Right hindlimb (tissue), 1 donor: ENCODE data around the gene RYR1.
"Not testable (repeated sequence)": the region's sequence is repeated elsewhere in the genome, so short reads cannot be mapped to it uniquely, and the experiment has no call there.

Source experiments
- DNase-seq: peaks from one replicate; pipeline ENCODE4 v3.0.0-alpha.2; 2018

Gene RYR1

DNA sequence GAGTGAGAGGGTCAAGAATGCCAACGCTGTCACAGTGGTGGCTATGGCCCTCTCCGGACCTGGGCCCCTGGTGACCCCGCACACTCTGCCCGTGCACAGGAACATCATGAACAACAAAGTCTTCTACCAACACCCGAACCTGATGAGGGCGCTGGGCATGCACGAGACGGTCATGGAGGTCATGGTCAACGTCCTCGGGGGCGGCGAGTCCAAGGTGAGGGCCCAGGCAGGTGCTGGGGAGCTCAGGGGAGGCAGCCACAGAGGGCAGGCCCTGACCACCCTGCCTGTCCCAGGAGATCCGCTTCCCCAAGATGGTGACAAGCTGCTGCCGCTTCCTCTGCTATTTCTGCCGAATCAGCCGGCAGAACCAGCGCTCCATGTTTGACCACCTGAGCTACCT lies 62.6 kb downstream of the RYR1 start:
- no peak for DNase-seq

DNA sequence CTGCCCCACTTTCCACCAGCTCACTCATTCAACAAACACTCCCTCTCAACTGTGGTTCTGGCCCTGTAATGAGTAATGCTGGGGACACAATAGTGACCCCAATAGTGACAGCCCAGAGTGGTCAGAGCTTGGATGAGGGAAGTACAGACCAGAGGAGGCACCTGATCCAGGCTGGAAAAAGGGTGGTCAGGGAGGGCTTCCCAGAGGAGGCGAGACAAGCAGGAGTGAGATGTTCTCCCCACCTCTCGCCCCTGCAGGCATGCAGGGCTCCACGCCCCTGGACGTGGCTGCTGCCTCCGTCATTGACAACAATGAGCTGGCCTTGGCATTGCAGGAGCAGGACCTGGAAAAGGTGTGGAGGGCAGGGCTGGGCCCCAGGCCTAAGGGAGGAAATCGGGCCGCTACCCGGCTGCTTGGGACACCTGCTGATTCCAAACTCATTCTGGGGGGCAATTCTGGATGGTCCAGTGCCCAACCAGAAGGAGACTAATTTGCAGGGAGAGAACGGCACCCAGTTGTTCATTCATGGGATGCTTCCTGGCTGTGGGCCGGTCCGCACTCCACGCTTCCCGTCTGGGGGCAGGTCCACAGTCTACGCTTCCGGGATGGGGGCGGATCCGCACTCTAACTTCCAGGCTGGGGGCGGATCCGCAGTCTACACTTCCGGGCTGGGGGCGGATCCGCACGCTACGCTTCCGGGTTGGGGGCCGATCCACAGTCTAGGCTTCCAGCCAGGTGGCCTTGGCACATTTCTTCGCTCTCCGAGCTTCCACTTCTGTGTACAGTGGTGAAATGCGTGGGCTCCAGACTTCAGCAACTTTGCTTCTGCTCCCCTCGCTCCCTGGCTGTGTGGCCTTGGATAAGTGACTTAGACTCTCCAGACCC lies 63.4 kb downstream of the RYR1 start:
- no peak for DNase-seq

DNA sequence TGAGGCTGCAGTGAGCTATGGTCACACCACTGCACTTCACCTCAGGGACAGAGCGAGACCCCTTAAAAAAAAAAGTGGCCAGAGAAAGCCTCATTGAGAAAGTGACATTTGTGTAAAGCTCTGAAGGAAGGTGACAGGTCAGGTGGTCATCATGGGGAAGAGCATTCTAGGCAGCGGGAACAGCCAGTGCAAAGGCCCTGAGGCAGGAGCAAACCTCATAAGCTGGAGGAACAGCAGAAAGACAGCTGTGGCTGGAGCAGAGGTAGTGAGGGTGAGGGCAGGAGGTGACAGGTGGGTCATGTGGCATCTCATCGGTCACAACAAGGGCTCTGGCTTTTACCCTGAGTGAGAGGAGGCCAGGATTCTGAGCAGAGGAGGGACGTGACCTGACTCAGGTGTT lies 64.4 kb downstream of the RYR1 start:
- DNase-seq: no peak

DNA sequence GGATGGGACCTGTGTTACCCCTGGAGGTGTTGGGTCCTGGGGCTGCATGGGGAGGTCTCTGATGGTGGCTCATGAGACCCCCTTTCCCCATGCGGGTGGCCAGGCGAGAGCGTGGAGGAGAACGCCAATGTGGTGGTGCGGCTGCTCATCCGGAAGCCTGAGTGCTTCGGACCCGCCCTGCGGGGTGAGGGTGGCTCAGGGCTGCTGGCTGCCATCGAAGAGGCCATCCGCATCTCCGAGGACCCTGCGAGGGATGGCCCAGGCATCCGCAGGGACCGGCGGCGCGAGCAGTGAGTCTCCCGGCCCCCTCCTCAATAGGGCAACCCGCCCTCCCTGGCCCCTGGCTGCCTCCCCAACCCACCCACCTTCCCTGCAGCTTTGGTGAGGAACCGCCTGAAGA lies 66.0 kb downstream of the RYR1 start:
- DNase-seq: no peak

DNA sequence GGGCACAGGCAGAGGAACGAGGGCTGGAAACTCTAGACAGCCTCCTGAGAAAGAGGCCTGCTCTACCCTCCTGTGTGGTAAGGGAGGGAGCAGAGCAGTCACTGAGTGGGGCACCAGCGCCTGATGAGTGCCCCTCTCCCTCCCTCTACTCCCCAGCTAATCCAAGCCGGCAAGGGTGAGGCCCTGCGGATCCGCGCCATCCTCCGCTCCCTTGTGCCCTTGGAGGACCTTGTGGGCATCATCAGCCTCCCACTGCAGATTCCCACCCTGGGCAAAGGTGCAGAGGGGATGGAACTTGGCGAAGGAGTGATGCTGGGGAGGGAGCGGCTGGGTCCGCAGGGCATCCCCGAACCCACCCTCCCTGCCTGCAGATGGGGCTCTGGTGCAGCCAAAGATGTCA lies 67.0 kb downstream of the RYR1 start:
- no peak for DNase-seq

DNA sequence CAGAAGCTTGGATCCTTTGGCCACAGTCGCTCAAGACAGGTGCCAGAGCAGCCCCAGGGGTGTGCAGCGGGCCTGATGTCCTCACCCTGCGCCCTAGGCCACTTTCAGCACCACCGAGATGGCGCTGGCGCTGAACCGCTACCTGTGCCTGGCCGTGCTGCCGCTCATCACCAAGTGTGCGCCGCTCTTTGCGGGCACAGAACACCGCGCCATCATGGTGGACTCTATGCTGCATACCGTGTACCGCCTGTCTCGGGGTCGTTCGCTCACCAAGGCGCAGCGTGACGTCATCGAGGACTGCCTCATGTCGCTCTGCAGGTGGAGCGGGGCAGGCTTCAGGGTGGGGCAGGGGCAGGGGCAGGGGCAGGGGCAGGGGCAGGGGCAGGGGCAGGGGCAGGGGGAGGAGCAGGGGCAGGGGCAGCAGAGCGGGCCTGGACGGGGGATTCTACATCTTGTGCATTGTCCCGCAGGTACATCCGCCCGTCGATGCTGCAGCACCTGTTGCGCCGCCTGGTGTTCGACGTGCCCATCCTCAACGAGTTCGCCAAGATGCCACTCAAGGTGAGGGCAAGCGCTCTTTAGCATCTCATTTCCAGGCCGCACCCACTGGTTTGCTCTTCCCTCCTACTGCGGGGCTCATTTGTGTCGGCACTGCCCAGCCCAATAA lies 69.1 kb downstream of the RYR1 start:
- no peak for DNase-seq

DNA sequence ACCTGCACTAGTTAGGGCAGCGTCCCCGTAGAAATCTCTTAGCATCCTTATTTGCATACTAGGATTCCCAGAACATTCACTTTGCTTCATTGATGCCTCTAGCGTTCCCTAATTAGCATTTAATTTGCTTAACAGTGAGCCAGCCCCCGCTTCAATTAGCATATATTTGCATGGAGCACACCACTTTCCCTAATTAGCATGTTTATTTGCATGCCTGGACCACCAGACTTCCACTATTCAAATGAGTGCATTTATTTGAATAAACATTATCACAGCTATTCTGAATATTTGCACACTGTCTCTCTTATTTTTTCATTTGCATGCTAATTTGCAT lies 69.6 kb downstream of the RYR1 start:
- DNase-seq: no peak

DNA sequence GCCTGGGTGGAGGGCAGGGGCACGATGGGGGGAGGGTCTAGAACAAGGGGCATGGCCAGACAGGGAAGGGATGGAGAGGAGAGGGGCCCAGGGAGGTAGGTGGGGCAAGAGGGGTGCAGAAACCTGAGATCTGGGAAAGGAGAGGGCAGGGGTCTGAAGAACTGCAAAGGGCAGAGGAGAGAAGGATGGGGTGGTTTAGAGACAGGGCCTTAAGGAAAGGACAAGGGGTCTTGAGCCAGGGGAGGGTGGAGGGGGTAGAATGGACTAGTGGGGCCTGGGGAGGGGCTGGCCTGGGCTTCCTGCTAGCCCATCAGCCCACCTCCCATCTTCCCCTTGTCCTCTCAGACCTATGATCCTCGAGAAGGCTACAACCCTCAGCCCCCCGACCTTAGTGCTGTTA lies 72.5 kb downstream of the RYR1 start:
- no peak for DNase-seq

DNA sequence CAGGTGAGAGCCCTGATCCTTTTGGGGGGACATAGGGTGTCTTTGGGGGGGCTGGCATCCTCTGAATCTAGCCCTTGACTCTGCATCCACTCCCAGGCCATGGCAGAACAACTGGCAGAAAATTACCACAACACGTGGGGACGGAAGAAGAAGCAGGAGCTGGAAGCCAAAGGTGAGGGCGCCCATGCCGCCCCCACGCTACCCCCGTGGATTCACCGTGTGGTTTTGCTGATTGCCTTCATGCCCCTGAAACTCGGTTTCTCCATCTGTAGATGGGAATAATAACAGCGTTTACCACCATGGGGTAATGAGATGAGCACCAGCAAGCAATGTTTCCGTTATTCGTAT lies 72.9 kb downstream of the RYR1 start:
- no peak for DNase-seq

DNA sequence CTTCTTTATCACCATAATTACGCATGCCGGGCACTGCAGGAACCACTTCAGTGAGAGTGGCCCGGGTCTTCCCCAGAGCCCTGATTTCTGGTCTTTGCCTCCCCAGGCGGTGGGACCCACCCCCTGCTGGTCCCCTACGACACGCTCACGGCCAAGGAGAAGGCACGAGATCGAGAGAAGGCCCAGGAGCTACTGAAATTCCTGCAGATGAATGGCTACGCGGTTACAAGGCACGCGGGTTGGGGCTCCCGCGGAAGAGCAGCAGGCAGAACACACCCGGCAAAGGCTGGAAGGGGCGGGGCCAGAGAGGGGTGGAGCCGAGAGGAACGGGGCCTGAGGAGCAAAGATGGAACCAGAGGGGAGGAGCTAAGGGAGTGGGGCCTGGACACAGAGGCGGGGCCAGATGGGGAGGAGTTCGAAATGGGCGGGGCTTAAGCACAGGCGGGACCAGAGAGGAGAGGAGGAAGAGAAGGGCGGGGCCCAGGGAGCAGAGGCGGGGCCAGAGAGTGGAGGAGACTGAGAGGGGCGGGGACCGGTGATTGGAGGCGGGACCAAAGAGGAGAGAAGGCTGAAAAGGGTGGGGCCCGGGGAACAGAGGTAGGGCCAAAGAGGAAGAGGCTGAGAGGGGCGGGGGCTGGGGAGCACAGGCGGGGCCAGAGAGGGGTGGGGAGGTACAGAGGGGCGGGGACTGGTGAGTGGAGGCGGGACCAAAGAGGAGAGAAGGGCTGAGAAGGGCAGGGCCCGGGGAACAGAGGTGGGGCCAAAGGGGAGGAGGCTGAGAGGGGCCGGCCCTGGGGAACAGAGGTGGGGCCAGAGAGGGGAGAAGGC lies 73.4 kb downstream of the RYR1 start:
- DNase-seq: peak; percentile 78

DNA sequence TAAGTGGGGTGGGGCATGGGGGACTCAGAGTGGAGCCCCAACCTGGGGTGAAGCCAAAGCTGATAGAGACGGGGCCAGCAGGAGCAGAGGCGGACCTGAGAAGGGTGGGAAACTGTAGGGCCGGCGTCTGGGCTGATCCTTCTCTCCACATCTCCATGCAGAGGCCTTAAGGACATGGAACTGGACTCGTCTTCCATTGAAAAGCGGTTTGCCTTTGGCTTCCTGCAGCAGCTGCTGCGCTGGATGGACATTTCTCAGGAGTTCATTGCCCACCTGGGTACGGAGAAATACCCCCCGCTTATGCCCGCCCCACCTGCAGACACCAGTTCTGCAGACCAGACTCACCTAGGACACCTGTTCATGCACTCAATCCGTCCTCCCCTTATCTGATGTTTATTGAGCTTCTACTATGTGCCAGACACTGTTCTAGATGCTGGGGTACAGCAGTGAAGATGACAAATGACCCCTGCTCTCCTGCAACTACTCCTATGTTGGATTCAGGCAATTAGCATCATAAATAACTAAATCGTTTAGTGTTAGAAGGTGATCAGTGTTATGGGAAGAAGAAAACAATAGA lies 74.1 kb downstream of the RYR1 start:
- no peak for DNase-seq

DNA sequence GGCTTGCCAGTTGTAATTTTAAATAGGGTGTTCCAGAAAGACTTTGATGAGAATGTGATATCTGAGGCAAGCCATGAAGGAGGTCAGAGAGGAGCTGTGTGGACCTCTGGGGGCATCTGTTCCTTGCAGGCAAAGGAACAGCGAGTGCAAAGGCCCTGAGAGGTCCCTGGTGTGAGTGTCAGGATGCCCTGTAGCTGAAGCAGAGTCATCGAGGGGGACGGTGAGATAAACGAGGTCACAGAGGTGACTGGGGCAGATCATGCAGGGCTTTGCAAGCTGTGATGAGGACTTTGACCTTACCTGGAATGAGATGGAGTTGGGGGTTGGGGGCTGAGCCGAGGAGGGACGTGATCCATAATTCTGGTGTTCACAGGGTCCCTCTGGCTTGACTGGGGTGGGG lies 75.0 kb downstream of the RYR1 start:
- DNase-seq: no peak

DNA sequence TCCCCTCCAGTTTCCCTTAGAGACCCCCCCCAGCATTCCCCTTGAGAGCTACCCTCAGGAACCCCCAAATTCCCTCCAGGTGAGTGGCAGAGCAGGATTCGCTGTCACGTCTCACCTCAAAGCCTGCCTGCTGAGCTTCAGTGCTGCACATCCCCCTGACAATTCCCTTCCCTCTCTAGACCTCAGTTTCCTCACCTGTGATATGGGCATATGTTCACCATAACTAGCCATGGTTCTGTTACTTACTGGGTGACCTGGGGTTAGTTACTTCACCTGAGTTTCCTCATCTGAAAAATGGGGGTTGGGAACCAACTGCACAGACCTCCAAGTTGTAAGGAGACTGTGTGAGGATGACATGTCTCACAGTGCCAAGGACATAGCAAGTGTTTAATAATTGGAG lies 75.5 kb downstream of the RYR1 start:
- no peak for DNase-seq

DNA sequence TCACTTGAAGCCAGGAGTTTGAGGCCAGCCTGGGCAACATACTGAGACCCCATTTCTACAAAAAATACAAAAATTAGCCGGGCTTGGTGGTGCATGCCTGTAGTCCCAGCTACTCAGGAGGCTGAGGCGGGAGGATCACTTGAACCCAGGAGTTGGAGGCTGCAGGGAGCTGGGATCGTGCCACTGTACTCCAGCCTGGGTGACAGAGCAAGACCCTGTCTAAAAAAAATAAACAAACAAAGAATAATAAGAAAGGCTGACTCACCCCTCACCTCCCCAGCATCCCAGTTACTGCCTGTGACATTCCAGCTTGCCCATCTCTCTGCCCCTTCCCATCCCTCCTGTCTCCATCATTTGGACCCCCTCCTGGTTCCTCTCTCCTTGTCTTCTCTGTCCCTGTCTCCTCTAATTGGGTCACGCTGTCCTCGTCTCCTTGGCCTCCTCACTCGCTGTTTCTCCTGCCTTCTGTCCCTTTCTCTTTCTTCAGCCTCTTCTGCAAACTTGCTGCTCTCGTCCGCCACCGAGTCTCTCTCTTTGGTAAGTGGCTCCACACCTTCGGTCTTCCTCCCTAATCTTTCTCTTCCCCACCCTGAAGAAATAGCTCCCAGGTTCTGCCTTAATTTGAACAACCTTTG lies 77.7 kb downstream of the RYR1 start:
- no peak for DNase-seq

DNA sequence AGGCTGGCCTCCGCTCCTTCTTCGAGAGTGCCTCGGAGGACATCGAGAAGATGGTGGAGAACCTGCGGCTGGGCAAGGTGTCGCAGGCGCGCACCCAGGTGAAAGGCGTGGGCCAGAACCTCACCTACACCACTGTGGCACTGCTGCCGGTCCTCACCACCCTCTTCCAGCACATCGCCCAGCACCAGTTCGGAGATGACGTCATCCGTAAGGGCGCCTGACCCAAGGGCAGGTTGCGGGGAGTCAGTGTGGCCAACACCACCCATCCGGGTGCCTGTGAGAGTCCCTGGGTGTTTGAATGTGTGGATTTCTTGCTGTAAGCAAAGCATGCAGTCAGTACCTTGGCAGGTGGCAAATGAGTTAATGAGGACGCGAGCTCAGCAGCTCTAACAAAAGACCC lies 78.8 kb downstream of the RYR1 start:
- no peak for DNase-seq

DNA sequence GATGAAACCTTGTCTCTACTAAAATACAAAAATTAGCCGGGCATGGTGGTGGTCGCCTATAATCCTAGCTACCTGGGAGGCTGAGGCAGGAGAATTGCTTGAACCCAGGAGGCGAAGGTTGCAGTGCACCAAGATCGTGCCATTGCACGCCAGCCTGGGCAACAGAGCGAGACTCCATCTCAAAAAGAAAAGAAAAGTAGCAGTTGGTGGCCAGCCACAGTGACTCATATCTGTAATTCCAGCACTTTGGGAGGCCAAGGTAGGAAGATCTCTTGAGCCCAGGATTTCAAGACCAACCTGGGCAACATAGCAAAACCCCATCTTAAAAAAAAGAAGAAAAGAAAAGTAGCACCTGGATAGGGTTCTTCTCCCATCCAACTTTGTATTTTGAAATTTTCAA lies 79.7 kb downstream of the RYR1 start:
- DNase-seq: not testable (repeated sequence)

DNA sequence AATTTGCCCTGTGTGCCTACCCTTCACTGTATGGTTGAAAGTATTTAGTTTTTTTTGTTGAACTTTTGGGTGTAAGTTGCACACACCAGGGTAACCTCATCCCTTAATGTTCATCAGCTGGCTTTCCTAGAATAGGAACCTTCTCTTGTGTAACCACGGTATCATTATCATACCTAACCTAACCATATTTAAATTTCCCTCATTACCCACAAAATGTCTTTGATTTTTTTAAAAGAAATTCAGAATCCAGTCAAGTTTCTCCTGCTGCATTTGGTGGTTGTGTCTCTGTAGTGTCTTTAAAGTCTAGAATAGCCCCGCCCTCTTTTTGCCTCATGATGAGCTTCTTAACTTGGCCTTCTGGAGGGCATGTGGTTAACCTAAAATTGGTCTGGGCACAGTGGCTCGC lies 80.3 kb downstream of the RYR1 start:
- DNase-seq: no peak

DNA sequence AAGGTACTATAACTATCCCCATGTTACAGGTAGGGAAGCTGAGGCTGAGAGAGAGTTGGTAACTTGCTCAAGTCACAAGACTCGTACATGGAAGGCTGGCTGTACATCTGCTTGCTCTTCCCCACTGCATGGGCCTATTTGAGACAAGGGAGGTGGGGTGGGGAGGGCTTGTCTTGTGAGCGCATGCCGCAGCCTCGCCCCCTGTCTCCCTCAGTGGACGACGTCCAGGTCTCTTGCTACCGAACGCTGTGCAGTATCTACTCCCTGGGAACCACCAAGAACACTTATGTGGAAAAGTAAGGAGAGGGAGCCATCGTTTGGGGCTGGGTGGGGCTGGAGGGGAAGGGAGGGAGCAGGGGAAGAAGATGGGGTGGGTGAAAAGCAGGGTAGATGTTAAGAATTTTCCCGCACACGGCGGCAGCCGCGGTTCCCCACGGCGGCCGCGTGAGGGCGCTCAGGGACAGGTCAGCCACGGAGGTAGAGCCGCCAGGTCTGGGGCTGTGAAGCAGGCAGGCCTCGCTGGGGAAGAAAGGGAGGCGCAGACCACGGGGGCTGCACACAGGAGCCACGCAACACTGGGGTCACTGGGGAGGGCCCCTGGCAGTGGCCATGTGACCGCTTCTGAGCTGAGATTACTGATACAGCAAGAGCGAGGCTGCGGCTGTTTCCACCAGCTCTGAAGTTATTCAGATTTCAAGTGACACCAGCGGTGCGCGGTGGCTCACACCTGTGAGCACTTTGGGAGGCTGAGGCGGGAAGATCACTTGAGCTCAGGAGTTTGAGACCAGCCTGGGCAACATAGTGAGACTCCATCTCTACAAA lies 81.5 kb downstream of the RYR1 start:
- DNase-seq: peak; percentile 67

DNA sequence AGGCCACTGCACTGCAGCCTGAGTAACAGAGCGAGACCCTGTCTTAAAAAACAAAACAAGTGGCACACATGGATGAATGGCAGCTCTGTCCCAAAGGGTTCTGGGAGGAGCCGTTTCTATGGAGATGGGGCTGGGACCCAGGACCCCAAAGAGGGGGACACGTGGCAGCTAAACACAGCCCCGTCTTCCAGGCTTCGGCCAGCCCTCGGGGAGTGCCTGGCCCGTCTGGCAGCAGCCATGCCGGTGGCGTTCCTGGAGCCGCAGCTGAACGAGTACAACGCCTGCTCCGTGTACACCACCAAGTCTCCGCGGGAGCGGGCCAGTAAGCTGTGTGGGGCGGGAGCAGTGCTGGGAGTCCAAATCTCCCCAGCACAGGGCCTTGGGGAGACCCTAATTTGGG lies 82.4 kb downstream of the RYR1 start:
- DNase-seq: peak; percentile 14

DNA sequence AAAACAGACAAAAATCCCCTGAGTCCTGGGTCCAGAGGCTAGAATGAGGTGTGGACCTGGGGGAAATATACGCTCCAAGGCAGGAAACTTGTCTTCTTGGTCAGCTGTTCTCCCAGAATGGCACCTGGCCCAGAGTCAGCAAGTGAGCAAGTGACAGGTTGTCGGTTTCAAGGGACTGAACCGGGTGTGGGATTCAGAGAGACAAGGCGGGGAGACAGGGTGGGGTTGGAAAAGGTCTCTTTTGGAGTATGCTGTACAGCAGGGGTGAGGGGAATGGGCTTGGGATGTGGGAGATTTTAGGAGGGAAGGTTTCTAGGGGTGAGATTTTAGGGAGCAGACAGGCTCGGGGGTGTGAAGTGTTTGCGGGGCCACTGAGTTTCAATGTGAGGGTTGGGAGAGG lies 83.3 kb downstream of the RYR1 start:
- peak; percentile 9 for DNase-seq

DNA sequence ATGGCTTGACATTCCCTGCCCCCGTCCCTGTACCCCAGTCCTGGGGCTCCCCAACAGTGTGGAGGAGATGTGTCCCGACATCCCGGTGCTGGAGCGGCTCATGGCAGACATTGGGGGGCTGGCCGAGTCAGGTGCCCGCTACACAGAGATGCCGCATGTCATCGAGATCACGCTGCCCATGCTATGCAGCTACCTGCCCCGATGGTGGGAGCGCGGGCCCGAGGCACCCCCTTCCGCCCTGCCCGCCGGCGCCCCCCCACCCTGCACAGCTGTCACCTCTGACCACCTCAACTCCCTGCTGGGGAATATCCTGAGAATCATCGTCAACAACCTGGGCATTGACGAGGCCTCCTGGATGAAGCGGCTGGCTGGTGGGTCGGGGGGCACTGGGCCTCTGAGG lies 83.8 kb downstream of the RYR1 start:
- DNase-seq: peak; percentile 12

DNA sequence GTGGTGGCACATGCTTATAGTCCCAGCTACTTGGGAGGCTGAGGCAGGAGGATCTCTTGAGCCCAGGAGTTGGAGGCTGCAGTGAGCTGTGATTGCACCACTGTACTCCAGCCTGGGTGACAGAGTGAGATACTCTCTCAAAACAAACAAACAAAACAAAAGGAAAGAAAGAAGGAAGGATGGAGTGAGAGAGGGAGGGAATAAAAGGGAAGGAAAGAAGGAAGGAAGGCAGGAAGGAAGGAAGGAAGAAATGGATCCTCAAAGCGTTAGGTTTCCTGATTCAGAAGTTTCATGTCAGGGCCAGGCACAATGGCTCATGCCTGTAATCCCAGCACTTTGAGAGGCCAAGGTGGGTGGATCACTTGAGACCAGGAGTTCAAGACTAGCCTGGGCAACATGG lies 84.5 kb downstream of the RYR1 start:
- not testable (repeated sequence) for DNase-seq
